OCI-LY1 (cell line): ENCODE results near the gene NUP210.

Experiments
- H2AFZ ChIP-seq: fragments of 200-600 bp; sonication (generic), shearing (Covaris generic); 2 replicates; pipeline ENCODE4 v1.6.0; 2014; ENCODE audit warnings: antibody characterized with exemption, mild to moderate bottlenecking, low read length
- H3F3A ChIP-seq: fragments of 200-600 bp; sonication (generic), shearing (Covaris generic); 2 replicates; pipeline ENCODE4 v1.6.0; 2014; ENCODE audit warnings: mild to moderate bottlenecking, antibody characterized with exemption, low read length, moderate library complexity; ENCODE audit not compliant: insufficient read depth
- H3K27ac ChIP-seq: fragments of 200-600 bp; sonication (generic); 2 replicates; pipeline ENCODE4 v1.5.1; 2014; ENCODE audit warnings: low read length, mixed run types, mild to moderate bottlenecking, low read depth; ENCODE audit not compliant: poor library complexity, severe bottlenecking
- H3K27me3 ChIP-seq: fragments of 200-600 bp; sonication (generic); 2 replicates; pipeline ENCODE4 v1.6.0; 2014; ENCODE audit warnings: antibody characterized with exemption, mild to moderate bottlenecking, low read length, moderate library complexity; ENCODE audit not compliant: insufficient read depth
- H3K36me3 ChIP-seq: fragments of 200-600 bp; sonication (generic); 2 replicates; pipeline ENCODE4 v1.6.1; 2014; ENCODE audit warnings: mild to moderate bottlenecking, antibody characterized with exemption, low read length, moderate library complexity, mixed read lengths; ENCODE audit not compliant: insufficient read depth
- H3K4me1 ChIP-seq: fragments of 200-600 bp; sonication (generic); 2 replicates; pipeline ENCODE4 v1.5.1; 2014; ENCODE audit warnings: mild to moderate bottlenecking, low read length, moderate library complexity; ENCODE audit not compliant: insufficient read depth, severe bottlenecking
- H3K4me2 ChIP-seq: fragments of 200-600 bp; sonication (generic), shearing (Covaris generic); 2 replicates; pipeline ENCODE4 v1.6.1; 2014; ENCODE audit warnings: low read length
- H3K4me3 ChIP-seq: fragments of 200-600 bp; sonication (generic); 2 replicates; pipeline ENCODE4 v1.5.1; 2014; ENCODE audit warnings: low read length, low read depth, mild to moderate bottlenecking, mixed read lengths; ENCODE audit not compliant: poor library complexity, severe bottlenecking
- H3K79me2 ChIP-seq: fragments of 200-600 bp; shearing (Covaris generic); 2 replicates; pipeline ENCODE4 v1.6.1; 2016; ENCODE audit warnings: mixed run types, low read length, mixed read lengths; ENCODE audit not compliant: insufficient read depth
- H3K9ac ChIP-seq: fragments of 200-600 bp; sonication (generic), shearing (Covaris generic); 2 replicates; pipeline ENCODE4 v1.6.1; 2014; ENCODE audit warnings: mild to moderate bottlenecking, low read length, mixed read lengths
- H3K9me2 ChIP-seq: fragments of 200-600 bp; sonication (generic), shearing (Covaris generic); 2 replicates; pipeline ENCODE4 v1.6.1; 2014; ENCODE audit warnings: low read depth, mild to moderate bottlenecking, low read length, mixed read lengths
- H3K9me3 ChIP-seq: fragments of 200-600 bp; shearing (Covaris generic); 2 replicates; pipeline ENCODE4 v1.6.1; 2014; ENCODE audit warnings: low read length, mixed read lengths
- H4K20me1 ChIP-seq: fragments of 200-600 bp; sonication (generic), shearing (Covaris generic); 2 replicates; pipeline ENCODE4 v1.6.0; 2016; ENCODE audit warnings: mild to moderate bottlenecking, low read length; ENCODE audit not compliant: insufficient read depth
- CTCF ChIP-seq: fragments of 200-600 bp; sonication (generic), shearing (Covaris generic); IDR thresholded peaks from 2 replicates; pipeline ENCODE4 v1.5.1; 2017; ENCODE audit warnings: mild to moderate bottlenecking, antibody characterized with exemption, low read length, moderate library complexity, mixed read lengths
- EZH2 ChIP-seq: fragments of 200-600 bp; sonication (generic), shearing (Covaris generic); IDR thresholded peaks from 2 replicates; pipeline ENCODE4 v1.8.0; 2017; ENCODE audit warnings: borderline replicate concordance, mixed run types, mild to moderate bottlenecking, antibody characterized with exemption, low read length, moderate library complexity, mixed read lengths

The NUP210 gene

GRCh38 chr3:13282986-13283876 lies 136.9 kb downstream of the NUP210 start:
- no peak overlapping the region for H3K4me3 ChIP-seq

GRCh38 chr3:13282358-13282985 lies 137.7 kb downstream of the NUP210 start:
- Histone ChIP-seq H3K9me3 (peaks cover 20% of the 10 kb centered on the region), H3K79me2 (no peaks in the 10 kb centered on the region), H3F3A (no peaks in the 10 kb centered on the region), H3K4me1 (no peaks in the 10 kb centered on the region), H3K4me3 (no peak overlapping the region), H3K9me2 (no peaks in the 10 kb centered on the region), H3K27ac (no peak overlapping the region), H4K20me1 (no peaks in the 10 kb centered on the region), H3K36me3 (peaks cover 4% of the 10 kb centered on the region; the same call in 1 of the 2 replicates), H3K27me3 (peaks cover 18% of the 10 kb centered on the region; the same call in 1 of the 2 replicates), H2AFZ (no peak overlapping the region), H3K4me2 (no peak overlapping the region), H3K9ac (no peak overlapping the region)
- no peak for TF ChIP-seq CTCF
- TF ChIP-seq EZH2: no peak

More at GRCh38 chr3:13282986-13283876, 136.9 kb downstream of the NUP210 start:
- no peak overlapping the region for H2AFZ ChIP-seq
- H3K27me3 ChIP-seq: peaks cover 21% of the 10 kb centered on the region; the same call in 1 of the 2 replicates
- no peaks in the 10 kb centered on the region for H3F3A ChIP-seq
- H3K4me2 ChIP-seq: no peak overlapping the region
- peaks cover 20% of the 10 kb centered on the region for H3K9me3 ChIP-seq
- H3K4me1 ChIP-seq: no peaks in the 10 kb centered on the region
- TF ChIP-seq EZH2 (no peak), CTCF (no peak)
- H4K20me1 ChIP-seq: no peaks in the 10 kb centered on the region
- no peaks in the 10 kb centered on the region for H3K9me2 ChIP-seq
- H3K9ac ChIP-seq: no peak overlapping the region
- no peak overlapping the region for H3K27ac ChIP-seq
- H3K79me2 ChIP-seq: no peaks in the 10 kb centered on the region
- peaks cover 4% of the 10 kb centered on the region; the same call in 1 of the 2 replicates for H3K36me3 ChIP-seq

DNA sequence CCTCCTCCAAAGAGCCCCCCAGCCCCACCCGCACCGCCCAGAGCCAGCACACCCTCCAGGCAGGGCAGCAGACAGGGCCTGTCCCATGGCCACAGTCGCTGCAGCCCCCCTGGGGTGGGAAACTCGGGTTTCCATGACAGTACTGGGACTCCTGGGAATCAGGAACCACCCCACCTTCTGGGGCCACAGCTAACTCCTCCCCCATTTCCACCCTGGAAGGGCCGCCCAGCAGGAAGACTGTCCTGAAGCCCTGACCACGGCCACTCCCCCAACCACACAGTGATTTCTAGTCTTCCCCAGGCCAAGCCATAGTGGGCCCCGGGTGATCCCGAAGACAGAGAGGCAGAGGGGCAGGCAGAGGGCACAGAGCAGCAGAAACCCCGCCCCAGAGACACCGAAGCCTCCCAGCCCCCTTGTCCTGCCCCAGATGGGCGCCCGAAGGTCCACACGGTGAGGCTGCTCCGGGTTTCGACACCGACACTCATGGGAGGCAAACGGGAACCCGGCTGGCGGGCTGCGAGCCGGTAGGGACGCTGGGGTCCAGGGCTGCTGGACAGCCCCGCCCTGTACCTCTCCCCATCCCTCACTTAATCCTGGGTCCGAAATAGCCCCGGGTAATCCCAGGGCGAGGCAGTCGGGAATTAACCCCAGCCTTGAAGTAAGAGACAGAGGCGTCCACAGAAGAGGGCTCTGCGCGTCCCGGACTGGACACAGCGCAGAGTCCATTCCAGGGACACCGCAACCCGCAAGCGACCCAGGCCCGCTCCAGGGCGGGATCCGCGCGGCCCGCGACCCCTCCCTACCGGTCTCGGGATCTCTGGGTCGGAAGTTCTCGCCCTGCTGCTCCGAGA lies 138.4 kb downstream of the NUP210 start:
- no peaks in the 10 kb centered on the region for H3K9me2 ChIP-seq
- no peak overlapping the region for H3K4me2 ChIP-seq
- H3K27me3 ChIP-seq: peaks cover 14% of the 10 kb centered on the region; the same call in 1 of the 2 replicates
- H3K9ac ChIP-seq: no peak overlapping the region
- H2AFZ ChIP-seq: no peak overlapping the region
- H3K4me1 ChIP-seq: no peaks in the 10 kb centered on the region
- peaks cover 16% of the 10 kb centered on the region for H3K9me3 ChIP-seq
- no peak overlapping the region for H3K4me3 ChIP-seq
- H4K20me1 ChIP-seq: no peaks in the 10 kb centered on the region
- TF ChIP-seq EZH2 (no peak), CTCF (no peak)
- H3K27ac ChIP-seq: no peak overlapping the region
- no peaks in the 10 kb centered on the region for H3F3A ChIP-seq
- H3K79me2 ChIP-seq: no peaks in the 10 kb centered on the region
- peaks cover 2% of the 10 kb centered on the region; the same call in 1 of the 2 replicates for H3K36me3 ChIP-seq
